SK-N-SH (cell line): Measurements from ENCODE around the gene HRH1.

Source experiments
- CTCF ChIP-seq: fragments of 200-600 bp; sonication (generic); IDR thresholded peaks from 2 replicates; pipeline ENCODE4 v1.6.1; 2017; ENCODE audit warnings: antibody characterized with exemption, mild to moderate bottlenecking, moderate library complexity
- EP300 ChIP-seq, 2 experiments: IDR thresholded peaks; 2 replicates each; pipeline versions ENCODE4 v1.4.0 to v1.6.1; 2012; ENCODE audit warnings: borderline replicate concordance in 1 of 2, low read depth in 1 of 2, low read length in 1 of 2
- EZH2phosphoT487 ChIP-seq: fragments of 200-600 bp; sonication (generic); IDR thresholded peaks from 2 replicates; pipeline ENCODE4 v1.6.1; 2017; ENCODE audit warnings: low read depth, mixed run types, mild to moderate bottlenecking, antibody characterized with exemption, moderate library complexity, borderline replicate concordance
- GABPA ChIP-seq: IDR thresholded peaks from 2 replicates; pipeline ENCODE4 v1.4.0; 2012; ENCODE audit warnings: low read depth, mild to moderate bottlenecking
- GATA2 ChIP-seq: sonication (generic); formaldehyde crosslinking; IDR thresholded peaks from 2 replicates; pipeline ENCODE4 v1.5.0; 2020; ENCODE audit warnings: mild to moderate bottlenecking, missing genetic modification reagents
- JUND ChIP-seq: IDR thresholded peaks from 2 replicates; pipeline ENCODE4 v1.4.0; 2012
- MAX ChIP-seq: IDR thresholded peaks from 2 replicates; pipeline ENCODE4 v1.4.0; 2012; ENCODE audit warnings: low read depth
- MXI1 ChIP-seq: IDR thresholded peaks from 2 replicates; pipeline ENCODE4 v1.6.1; 2012; ENCODE audit warnings: mild to moderate bottlenecking, low read depth, low read length, improper control_type of control experiment
- PBX3 ChIP-seq: IDR thresholded peaks from 2 replicates; pipeline ENCODE4; 2012
- POLR2AphosphoS5 ChIP-seq: IDR thresholded peaks from 2 replicates; pipeline ENCODE4 v1.6.1; 2012; ENCODE audit warnings: low read depth, low read length
- RCOR1 ChIP-seq: fragments of 150-350 bp; IDR thresholded peaks from 2 replicates; pipeline ENCODE4 v1.6.1; 2017; ENCODE audit warnings: antibody characterized with exemption, low read length
- SIN3A ChIP-seq: IDR thresholded peaks from 2 replicates; pipeline ENCODE4 v1.6.1; 2012; ENCODE audit warnings: low read depth, mild to moderate bottlenecking, low read length, moderate library complexity, borderline replicate concordance
- TAF1 ChIP-seq: IDR thresholded peaks from 2 replicates; pipeline ENCODE4 v1.6.1; 2012; ENCODE audit warnings: low read depth, mild to moderate bottlenecking, low read length, moderate library complexity, borderline replicate concordance

- TF ChIP-seq PBX3: no peak
- no peak for TF ChIP-seq EP300 (IDR thresholded peaks at IDR 0.05; ENCODE audit: borderline replicate concordance in 1 of 2, low read depth in 1 of 2, low read length in 1 of 2)
- TF ChIP-seq RCOR1: no peak
- no peak for TF ChIP-seq CTCF
- TF ChIP-seq JUND: no peak
- no peak for TF ChIP-seq EZH2phosphoT487
- no peak for TF ChIP-seq POLR2AphosphoS5
- no peak for TF ChIP-seq MAX
- no peak for TF ChIP-seq MXI1
- no peak for TF ChIP-seq GATA2 (CRISPR knock-in tag)
- no peak for TF ChIP-seq SIN3A
- no peak for TF ChIP-seq GABPA
- no peak for TF ChIP-seq TAF1
Observed at GRCh38 chr3:11276901-11277300, 122.6 kb downstream of the HRH1 start.
